ENCODE data around the gene RACK1.
"Not testable (repeated sequence)": the region's sequence is repeated elsewhere in the genome, so short reads cannot be mapped to it uniquely, and the experiment has no call there.

Gene RACK1

DNA sequence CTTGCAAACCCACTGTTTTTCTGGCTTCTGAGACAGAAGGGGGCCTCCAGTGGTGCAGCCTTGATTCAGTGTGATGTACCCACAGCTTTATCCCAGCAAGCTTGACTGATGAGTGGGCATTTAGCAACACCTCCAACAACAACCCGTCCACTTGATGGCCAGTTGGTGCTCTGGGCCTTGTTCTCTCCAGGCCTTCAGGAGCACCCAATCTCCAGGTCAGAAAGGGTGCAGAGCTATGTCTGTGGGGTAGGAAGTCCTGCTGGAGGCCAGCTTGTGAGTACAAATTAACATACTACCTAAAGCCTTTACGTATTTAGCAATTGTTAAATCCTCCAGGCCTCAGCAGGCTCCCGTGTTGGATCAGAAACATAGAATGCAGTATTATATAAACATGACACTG lies 27.4 kb upstream of the RACK1 start:
- no peaks in the 10 kb centered on the region for H3K27me3 ChIP-seq (ENCODE audit: control insufficient read depth, insufficient read depth, low read length)
- no peak overlapping the region for H3K4me3 ChIP-seq (ENCODE audit: low read depth, low read length)
- H3K36me3 ChIP-seq (ENCODE audit: control insufficient read depth, insufficient read depth, low read length) = no peaks in the 10 kb centered on the region
- no peaks in the 10 kb centered on the region for H3K4me1 ChIP-seq (ENCODE audit: control insufficient read depth, insufficient read depth, low read length)
- no peak overlapping the region for H3K9ac ChIP-seq (ENCODE audit: low read depth, low read length)
- H3K9me3 ChIP-seq (ENCODE audit: control insufficient read depth, insufficient read depth, low read length) = no peaks in the 10 kb centered on the region

DNA sequence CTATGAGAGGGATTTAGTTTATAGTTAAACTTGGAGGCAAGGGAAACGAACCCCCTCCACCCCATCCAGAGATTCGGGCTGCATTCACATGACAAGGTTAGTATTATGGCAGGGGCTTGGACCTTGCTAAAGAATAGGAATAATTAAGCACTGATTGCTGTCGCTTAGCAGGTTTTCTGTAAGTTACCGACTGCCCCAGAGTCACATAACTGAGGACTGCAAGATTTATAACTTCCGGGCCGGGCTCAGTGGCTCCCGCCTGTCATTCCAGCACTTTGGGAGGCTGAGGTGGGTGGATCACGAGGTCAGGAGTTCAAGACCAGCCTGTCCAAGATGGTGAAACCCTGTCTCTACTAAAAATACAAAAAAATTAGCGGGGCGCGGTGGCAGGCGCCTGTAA lies 24.2 kb upstream of the RACK1 start:
- not testable (repeated sequence) for H3K4me3 ChIP-seq (ENCODE audit: low read depth, low read length); H3K9me3 ChIP-seq (ENCODE audit: control insufficient read depth, insufficient read depth, low read length); H3K27me3 ChIP-seq (ENCODE audit: control insufficient read depth, insufficient read depth, low read length); H3K36me3 ChIP-seq (ENCODE audit: control insufficient read depth, insufficient read depth, low read length); H3K4me1 ChIP-seq (ENCODE audit: control insufficient read depth, insufficient read depth, low read length); H3K9ac ChIP-seq (ENCODE audit: low read depth, low read length)

DNA sequence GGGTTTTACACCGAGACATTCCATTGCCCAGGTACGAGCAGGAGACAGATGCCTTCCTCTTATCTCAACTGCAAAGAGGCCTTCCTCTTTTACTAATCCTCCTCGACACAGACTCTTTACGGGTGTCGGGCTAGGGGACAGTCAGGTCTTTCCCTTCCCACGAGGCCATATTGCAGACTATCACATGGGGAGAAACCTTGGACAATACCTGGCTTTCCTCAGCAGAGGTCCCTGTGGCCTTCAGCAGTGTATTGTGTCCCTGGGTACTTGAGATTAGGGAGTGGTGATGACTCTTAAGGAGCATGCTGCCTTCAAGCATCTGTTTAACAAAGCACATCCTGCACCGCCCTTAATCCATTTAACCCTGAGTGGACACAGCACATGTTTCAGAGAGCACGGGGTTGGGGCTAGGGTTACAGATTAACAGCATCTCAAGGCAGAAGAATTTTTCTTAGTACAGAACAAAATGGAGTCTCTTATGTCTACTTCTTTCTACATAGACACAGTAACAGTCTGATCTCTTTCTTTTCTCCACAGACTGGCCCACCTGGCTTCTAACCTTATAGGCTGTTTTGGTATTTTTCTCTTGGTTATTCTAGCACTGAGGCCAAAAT lies 23.7 kb upstream of the RACK1 start:
- not testable (repeated sequence) for H3K4me1 ChIP-seq (ENCODE audit: control insufficient read depth, insufficient read depth, low read length); H3K9ac ChIP-seq (ENCODE audit: low read depth, low read length); H3K4me3 ChIP-seq (ENCODE audit: low read depth, low read length)

DNA sequence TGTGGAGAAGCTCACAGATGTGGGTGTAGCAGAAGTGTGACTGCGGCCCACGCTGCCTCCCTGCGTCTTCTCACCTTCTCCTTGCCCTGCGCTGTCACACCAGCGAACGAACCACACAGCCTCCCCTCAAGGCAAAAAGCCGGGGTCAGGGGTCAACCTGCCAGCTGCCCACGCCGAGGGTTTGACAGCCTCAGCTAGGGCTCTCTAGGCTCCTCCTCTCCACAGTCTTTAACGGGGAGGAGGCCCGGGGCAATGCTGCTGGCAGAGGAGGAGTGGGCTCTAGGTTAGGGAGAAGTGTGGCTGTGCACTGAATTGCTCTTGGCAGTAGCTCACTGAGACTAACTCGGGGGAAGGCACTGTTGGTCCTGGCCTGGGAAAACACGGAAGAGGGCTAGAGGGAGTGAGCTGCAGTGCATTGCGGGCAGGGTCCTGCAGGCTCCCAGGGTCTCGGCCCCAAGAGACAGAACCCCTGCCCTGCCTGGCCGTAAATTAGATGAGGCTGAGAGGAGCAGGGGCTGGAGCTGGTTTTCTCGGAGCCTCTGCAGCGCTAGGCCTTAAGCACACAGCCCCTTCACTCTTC lies 21.5 kb upstream of the RACK1 start:
- Histone ChIP-seq H3K4me3 (ENCODE audit: low read depth, low read length) (no peak overlapping the region), H3K36me3 (ENCODE audit: control insufficient read depth, insufficient read depth, low read length) (peaks cover 3% of the 10 kb centered on the region), H3K9me3 (ENCODE audit: control insufficient read depth, insufficient read depth, low read length) (no peaks in the 10 kb centered on the region), H3K9ac (ENCODE audit: low read depth, low read length) (no peak overlapping the region), H3K4me1 (ENCODE audit: control insufficient read depth, insufficient read depth, low read length) (no peaks in the 10 kb centered on the region), H3K27me3 (ENCODE audit: control insufficient read depth, insufficient read depth, low read length) (no peaks in the 10 kb centered on the region)

More for the DNA sequence above, 23.7 kb upstream of the RACK1 start:
- H3K27me3 ChIP-seq (ENCODE audit: control insufficient read depth, insufficient read depth, low read length); H3K36me3 ChIP-seq (ENCODE audit: control insufficient read depth, insufficient read depth, low read length); H3K9me3 ChIP-seq (ENCODE audit: control insufficient read depth, insufficient read depth, low read length): not testable (repeated sequence)

DNA sequence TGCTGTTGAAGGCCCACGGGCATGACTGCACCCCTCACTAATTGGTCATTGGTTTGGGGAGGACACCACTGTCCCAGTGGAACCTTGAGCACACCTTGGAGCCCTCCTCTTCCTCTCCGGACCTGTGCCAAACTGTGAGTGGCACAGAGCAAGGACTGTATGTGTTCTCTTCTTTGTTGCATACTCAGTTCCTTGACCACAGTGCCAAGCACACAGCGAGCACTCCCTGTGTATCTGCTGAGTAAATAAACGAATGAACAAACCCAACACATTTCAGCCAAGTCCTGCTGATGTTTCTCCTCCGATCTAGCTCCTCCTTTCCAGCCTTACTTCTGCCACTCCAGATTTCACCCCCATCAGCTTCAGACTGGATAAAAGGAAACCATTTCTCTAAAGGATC lies 19.9 kb upstream of the RACK1 start:
- H3K9ac ChIP-seq (ENCODE audit: low read depth, low read length) = no peak overlapping the region
- peaks cover 6% of the 10 kb centered on the region for H3K4me1 ChIP-seq (ENCODE audit: control insufficient read depth, insufficient read depth, low read length)
- no peaks in the 10 kb centered on the region for H3K27me3 ChIP-seq (ENCODE audit: control insufficient read depth, insufficient read depth, low read length)
- H3K4me3 ChIP-seq (ENCODE audit: low read depth, low read length) = no peak overlapping the region
- peaks cover 3% of the 10 kb centered on the region for H3K36me3 ChIP-seq (ENCODE audit: control insufficient read depth, insufficient read depth, low read length)
- H3K9me3 ChIP-seq (ENCODE audit: control insufficient read depth, insufficient read depth, low read length) = no peaks in the 10 kb centered on the region

DNA sequence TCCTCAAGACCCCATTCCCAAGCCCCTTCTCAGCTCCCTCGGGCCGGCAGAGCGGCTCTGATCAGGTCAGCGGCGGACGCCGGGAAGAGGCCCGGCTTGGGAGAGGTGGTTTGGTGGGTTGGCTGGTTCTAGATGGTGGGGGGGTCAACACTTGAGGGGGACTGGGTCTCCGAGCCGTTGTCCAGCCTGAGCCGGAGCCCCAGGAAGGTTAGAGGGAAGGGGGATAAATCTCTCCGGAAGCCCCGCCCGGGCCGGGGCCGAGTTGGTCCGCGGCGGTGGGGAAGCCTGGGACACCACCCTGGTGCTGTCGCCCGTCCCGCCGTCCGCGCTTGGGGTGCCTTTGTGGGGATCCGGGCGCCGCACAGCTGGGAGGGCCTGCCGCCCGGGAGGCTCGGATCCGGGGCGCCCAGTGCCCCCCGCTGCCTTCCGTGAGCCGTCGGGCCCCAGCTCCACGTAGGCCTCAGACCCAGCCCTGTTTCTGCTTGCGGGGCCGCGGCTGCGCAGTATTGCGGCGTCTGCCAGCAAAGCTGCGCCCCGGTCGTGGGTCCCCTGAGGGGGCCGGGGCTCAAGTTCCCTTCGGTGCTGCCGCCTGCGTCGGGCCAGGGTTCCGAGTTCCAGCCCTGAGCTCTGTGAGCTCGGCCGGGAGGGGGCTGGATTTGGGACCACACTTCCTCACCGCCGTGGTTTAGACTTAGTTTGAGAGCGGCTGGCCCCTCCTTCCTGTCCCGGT lies 17.8 kb upstream of the RACK1 start:
- H3K9ac ChIP-seq (ENCODE audit: low read depth, low read length) = peak overlapping the region; percentile 89
- no peaks in the 10 kb centered on the region for H3K9me3 ChIP-seq (ENCODE audit: control insufficient read depth, insufficient read depth, low read length)

DNA sequence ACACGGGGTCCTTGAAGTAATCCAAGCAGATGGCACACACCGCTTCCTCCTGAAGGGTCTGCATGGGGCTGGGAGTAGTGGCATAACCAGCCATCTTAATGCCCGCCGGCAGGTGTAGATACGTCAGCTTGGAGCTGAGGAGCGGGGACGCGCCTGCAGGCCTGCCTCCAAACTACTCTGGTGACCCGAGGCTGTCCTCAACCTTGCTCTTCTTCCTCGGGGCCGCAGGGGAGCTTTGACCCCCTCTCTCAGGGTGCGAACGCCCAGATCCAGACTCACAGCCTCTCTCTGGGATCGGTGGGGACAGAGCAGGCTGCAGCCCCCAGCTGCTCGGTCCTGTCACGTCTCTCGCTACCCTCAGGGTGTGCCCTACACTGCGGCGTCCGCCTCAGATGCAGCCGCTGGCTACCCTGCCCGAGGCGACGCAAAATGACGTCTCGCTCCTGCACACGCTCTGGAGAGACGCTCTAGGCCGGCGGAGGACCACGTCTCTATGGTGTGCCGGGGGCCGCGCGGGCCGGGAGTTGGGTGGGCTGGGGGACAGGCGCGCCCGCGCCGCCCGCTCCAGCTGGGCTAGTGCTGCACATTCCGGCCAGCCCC lies 17.1 kb upstream of the RACK1 start, which contains the start of gene TRIM52:
Gene TRIM52 (minus strand): TSS at position 424 of the 600 bp plus-strand sequence. CDS start 330 bp downstream, at position 94.
- H3K36me3 ChIP-seq (ENCODE audit: control insufficient read depth, insufficient read depth, low read length) = peaks cover 3% of the 10 kb centered on the region
- H3K4me3 ChIP-seq (ENCODE audit: low read depth, low read length) = peak within 1 kb of the TSS; percentile 97
- H3K4me1 ChIP-seq (ENCODE audit: control insufficient read depth, insufficient read depth, low read length) = peaks cover 6% of the 10 kb centered on the region
- no peaks in the 10 kb centered on the region for H3K9me3 ChIP-seq (ENCODE audit: control insufficient read depth, insufficient read depth, low read length)
- no peaks in the 10 kb centered on the region for H3K27me3 ChIP-seq (ENCODE audit: control insufficient read depth, insufficient read depth, low read length)
- peak within 1 kb of the TSS; percentile 89 for H3K9ac ChIP-seq (ENCODE audit: low read depth, low read length)

More for the DNA sequence above, 17.8 kb upstream of the RACK1 start:
- peak overlapping the region; percentile 97 for H3K4me3 ChIP-seq (ENCODE audit: low read depth, low read length)
- peaks cover 6% of the 10 kb centered on the region for H3K4me1 ChIP-seq (ENCODE audit: control insufficient read depth, insufficient read depth, low read length)
- H3K27me3 ChIP-seq (ENCODE audit: control insufficient read depth, insufficient read depth, low read length) = no peaks in the 10 kb centered on the region
- peaks cover 3% of the 10 kb centered on the region for H3K36me3 ChIP-seq (ENCODE audit: control insufficient read depth, insufficient read depth, low read length)

DNA sequence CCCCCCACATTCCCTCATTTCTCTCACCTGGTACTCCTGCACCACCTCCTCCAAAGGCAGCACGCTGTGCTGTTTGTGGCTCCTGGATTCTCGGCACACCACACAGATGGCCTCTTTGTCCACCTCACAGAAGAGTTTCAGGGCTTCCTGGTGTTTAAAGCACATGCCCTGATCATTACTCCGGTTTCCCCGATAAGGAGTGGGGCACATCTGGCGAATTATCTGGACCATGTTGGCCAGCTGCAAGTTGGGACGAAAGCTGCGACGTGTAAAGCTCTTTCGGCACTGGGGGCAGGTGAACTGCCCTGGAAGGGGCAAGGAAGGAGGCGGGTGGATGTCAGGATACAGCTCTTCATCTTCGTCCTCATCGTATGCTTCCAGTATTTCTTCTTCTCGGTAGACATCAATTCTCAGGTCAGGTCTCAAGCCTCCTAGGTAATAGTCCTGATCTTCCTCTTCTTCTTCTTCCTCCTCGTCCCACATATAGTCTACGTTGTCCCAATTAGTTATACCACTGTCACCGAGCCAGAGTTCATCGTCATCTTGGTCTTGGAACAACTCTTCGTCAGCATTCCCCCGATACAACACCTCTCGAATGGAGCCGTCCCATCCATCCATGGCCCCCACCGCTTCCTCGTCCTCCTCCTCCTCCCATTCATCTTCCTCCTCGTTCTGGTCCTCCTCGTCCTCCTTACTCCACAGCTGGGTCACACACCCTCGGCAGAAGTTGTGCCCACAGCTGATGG lies 16.4 kb upstream of the RACK1 start:
- peaks cover 6% of the 10 kb centered on the region for H3K4me1 ChIP-seq (ENCODE audit: control insufficient read depth, insufficient read depth, low read length)
- peak overlapping the region; percentile 89 for H3K9ac ChIP-seq (ENCODE audit: low read depth, low read length)
- H3K36me3 ChIP-seq (ENCODE audit: control insufficient read depth, insufficient read depth, low read length) = peaks cover 3% of the 10 kb centered on the region
- no peaks in the 10 kb centered on the region for H3K27me3 ChIP-seq (ENCODE audit: control insufficient read depth, insufficient read depth, low read length)
- H3K4me3 ChIP-seq (ENCODE audit: low read depth, low read length) = peak overlapping the region; percentile 97
- no peaks in the 10 kb centered on the region for H3K9me3 ChIP-seq (ENCODE audit: control insufficient read depth, insufficient read depth, low read length)

DNA sequence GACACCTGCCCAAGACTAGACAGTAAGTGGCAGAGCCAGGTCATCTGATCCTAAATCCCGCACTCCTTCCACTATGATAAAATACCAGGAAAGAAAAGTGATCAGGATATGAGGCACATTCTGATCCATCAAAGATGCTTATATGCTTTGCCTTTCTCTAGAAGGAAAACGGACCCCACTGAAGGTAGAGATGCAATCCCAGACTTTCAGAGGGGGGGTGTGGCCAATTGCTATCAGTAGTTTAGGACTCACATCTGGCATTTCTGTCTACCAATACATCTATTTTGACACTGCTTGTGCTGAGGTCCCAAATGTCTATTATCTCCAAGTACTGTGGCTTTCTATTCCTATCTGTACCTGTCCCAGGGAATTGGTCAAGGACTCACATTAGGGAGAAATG lies 15.6 kb upstream of the RACK1 start:
- H3K4me3 ChIP-seq (ENCODE audit: low read depth, low read length) = peak overlapping the region; percentile 97
- H3K4me1 ChIP-seq (ENCODE audit: control insufficient read depth, insufficient read depth, low read length) = peaks cover 6% of the 10 kb centered on the region
- H3K27me3 ChIP-seq (ENCODE audit: control insufficient read depth, insufficient read depth, low read length) = no peaks in the 10 kb centered on the region
- no peaks in the 10 kb centered on the region for H3K9me3 ChIP-seq (ENCODE audit: control insufficient read depth, insufficient read depth, low read length)
- H3K9ac ChIP-seq (ENCODE audit: low read depth, low read length) = no peak overlapping the region
- H3K36me3 ChIP-seq (ENCODE audit: control insufficient read depth, insufficient read depth, low read length) = peaks cover 5% of the 10 kb centered on the region

DNA sequence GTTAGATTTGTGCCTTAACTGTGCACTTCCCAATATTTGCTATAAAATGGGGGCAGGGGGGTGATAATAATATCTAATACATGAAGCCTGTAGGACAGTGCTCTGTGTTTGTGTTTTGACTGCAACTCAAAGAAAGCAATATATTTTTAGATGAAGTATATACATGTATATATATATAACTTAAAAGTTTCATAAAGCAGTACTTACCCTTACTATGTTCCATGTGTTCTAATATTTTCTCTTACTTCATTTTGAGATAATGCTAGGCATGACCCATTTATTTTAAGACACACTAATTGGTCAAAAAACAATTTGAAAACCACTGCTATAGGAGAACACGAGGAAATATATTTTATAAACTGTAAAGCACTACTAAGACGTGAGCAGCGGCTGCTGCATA lies 14.9 kb upstream of the RACK1 start:
- H3K9ac ChIP-seq (ENCODE audit: low read depth, low read length) = no peak overlapping the region
- no peaks in the 10 kb centered on the region for H3K27me3 ChIP-seq (ENCODE audit: control insufficient read depth, insufficient read depth, low read length)
- H3K4me3 ChIP-seq (ENCODE audit: low read depth, low read length) = peak overlapping the region; percentile 97
- H3K4me1 ChIP-seq (ENCODE audit: control insufficient read depth, insufficient read depth, low read length) = peaks cover 6% of the 10 kb centered on the region
- no peaks in the 10 kb centered on the region for H3K9me3 ChIP-seq (ENCODE audit: control insufficient read depth, insufficient read depth, low read length)
- peaks cover 5% of the 10 kb centered on the region for H3K36me3 ChIP-seq (ENCODE audit: control insufficient read depth, insufficient read depth, low read length)

DNA sequence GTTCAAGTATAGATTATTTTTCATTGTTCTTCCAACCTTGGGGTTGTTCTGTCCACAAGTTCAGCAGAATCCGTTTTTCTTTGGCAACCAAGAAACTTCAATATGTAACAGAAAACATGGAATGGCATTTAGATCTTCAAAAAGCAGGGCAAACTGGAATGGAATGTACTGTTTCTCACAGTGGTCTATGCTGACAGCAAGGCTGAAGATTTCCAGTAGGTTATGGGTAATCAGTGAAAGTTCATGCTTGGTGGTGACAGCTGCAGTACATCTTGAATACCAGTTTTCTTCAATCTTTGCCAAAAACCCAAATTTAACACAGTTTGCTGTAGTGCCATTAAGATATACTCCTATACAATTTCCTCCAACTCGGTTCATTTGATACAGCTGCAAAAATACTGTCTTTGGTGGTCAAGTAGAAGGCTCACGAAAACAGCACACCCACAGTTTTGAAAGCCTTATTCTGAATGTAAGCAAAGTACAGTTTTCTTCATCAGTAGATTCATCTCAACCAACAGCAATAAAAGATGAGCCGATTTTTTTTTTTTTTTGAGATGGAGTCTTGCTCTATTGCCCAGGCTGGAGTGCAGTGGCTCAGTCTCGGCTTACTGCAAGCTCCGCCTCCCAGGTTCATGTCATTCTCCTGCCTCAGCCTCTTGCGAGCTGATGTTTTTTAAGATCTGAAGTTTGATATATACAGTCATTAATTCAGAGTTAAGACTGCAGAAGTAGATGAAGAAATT lies 12.3 kb upstream of the RACK1 start:
- Histone ChIP-seq H3K9ac (ENCODE audit: low read depth, low read length) (no peak overlapping the region), H3K4me3 (ENCODE audit: low read depth, low read length) (no peak overlapping the region), H3K27me3 (ENCODE audit: control insufficient read depth, insufficient read depth, low read length) (no peaks in the 10 kb centered on the region), H3K4me1 (ENCODE audit: control insufficient read depth, insufficient read depth, low read length) (peaks cover 6% of the 10 kb centered on the region), H3K9me3 (ENCODE audit: control insufficient read depth, insufficient read depth, low read length) (no peaks in the 10 kb centered on the region), H3K36me3 (ENCODE audit: control insufficient read depth, insufficient read depth, low read length) (peaks cover 8% of the 10 kb centered on the region)
